IgD-negative memory B cell (primary cell): Measurements from ENCODE around the gene TPP2. TPM values are rescaled to one million over a fixed set of nuclear protein-coding genes. Genes with fewer than 3 reads are reported as not detected.

Experiments used
- polyA plus RNA-seq: library from polyadenylated mRNA; unstranded; fragments of 300-500 nt; fragmentation: Illumina TruSeq; gene quantifications from one replicate; pipeline ENCODE4 v1.2.3, GENCODE V29; 2021

TPP2 gene
- polyA plus RNA-seq, 1 donor from 2014 or later: 21.4 TPM

Other genes with a start within 250 kb of the TPP2 start
- gene FGF14, start 194.9 kb upstream of the TPP2 start, polyA plus RNA-seq: not detected
- gene METTL21C, start 98.1 kb downstream of the TPP2 start, polyA plus RNA-seq: not detected
- 12.1 TPM for gene TEX30, start 176.8 kb downstream of the TPP2 start, polyA plus RNA-seq
- 0.44 TPM for gene POGLUT2, start 202.0 kb downstream of the TPP2 start, polyA plus RNA-seq
- gene BIVM, start 202.1 kb downstream of the TPP2 start, polyA plus RNA-seq: 6.1 TPM
- gene ERCC5, start 249.0 kb downstream of the TPP2 start, polyA plus RNA-seq: 42.4 TPM